A673 (cell line): Measurements from ENCODE around the gene STC2. TPM values are rescaled to one million over a fixed set of nuclear protein-coding genes. Genes with fewer than 3 reads are reported as not detected.

Experiments used
- BruUV-seq: library from RNA; stranded (reverse); fragments of 400-500 nt; replicated peaks from 2 replicates; lab custom pipeline; 2021; lab: Mats Ljungman, UMichigan
- CTCF ChIA-PET: fragments of 300-600 bp; sonication (Branson Sonifier 250); formaldehyde crosslinking; loops from one replicate; lab custom pipeline; 2022; ENCODE audit warnings: antibody characterized with exemption; lab: Charles Lee
- POLR2A ChIA-PET: fragments of 300-600 bp; sonication (Branson Sonifier 250); formaldehyde crosslinking; loops from one replicate; lab custom pipeline; 2022; ENCODE audit warnings: antibody characterized with exemption; ENCODE audit not compliant: low non-redundant PET; lab: Charles Lee
- DNase-seq: peaks from one replicate; pipeline ENCODE4 v3.0.0-alpha.2; 2015; ENCODE audit warnings: low spot score
- H3K27ac ChIP-seq: fragments of 200-600 bp; sonication (generic); 2 replicates; pipeline ENCODE4 v1.5.1; 2016; ENCODE audit warnings: mixed run types, low read depth, mild to moderate bottlenecking, mixed read lengths, antibody characterized with exemption, low read length; ENCODE audit not compliant: poor library complexity, severe bottlenecking
- H3K27me3 ChIP-seq: fragments of 200-600 bp; sonication (generic); replicated peaks from 2 replicates; pipeline ENCODE4 v1.6.1; 2017; ENCODE audit warnings: mixed run types, low read depth, mild to moderate bottlenecking, mixed read lengths, antibody characterized with exemption, low read length; ENCODE audit not compliant: insufficient read depth, poor library complexity
- H3K36me3 ChIP-seq: fragments of 200-600 bp; sonication (generic); 2 replicates; pipeline ENCODE4 v1.6.1; 2016; ENCODE audit warnings: mixed run types, mild to moderate bottlenecking, mixed read lengths, antibody characterized with exemption, low read length; ENCODE audit not compliant: insufficient read depth, poor library complexity, severe bottlenecking
- H3K4me1 ChIP-seq: fragments of 200-600 bp; sonication (generic); 2 replicates; pipeline ENCODE4 v1.6.1; 2017; ENCODE audit warnings: mixed run types, mild to moderate bottlenecking, mixed read lengths, antibody characterized with exemption, low read length; ENCODE audit not compliant: insufficient read depth, poor library complexity, severe bottlenecking
- H3K4me3 ChIP-seq: fragments of 200-600 bp; sonication (generic); 2 replicates; pipeline ENCODE4 v1.5.1; 2016; ENCODE audit warnings: low read depth, mixed run types, mild to moderate bottlenecking, mixed read lengths, low read length; ENCODE audit not compliant: poor library complexity, severe bottlenecking
- H3K9me3 ChIP-seq: fragments of 200-600 bp; sonication (generic); 2 replicates; pipeline ENCODE4 v1.6.1; 2016; ENCODE audit warnings: mixed run types, low read depth, mild to moderate bottlenecking, mixed read lengths, antibody characterized with exemption, low read length; ENCODE audit not compliant: poor library complexity, severe bottlenecking
- EZH2 ChIP-seq: fragments of 200-600 bp; sonication (generic); IDR thresholded peaks from 2 replicates; pipeline ENCODE4 v1.6.1; 2017; ENCODE audit warnings: borderline replicate concordance, low read depth, mild to moderate bottlenecking, mixed read lengths, antibody characterized with exemption, low read length; ENCODE audit not compliant: poor library complexity, severe bottlenecking
- intact Hi-C: fragments of 100-400 bp; cut with micrococcal nuclease; formaldehyde crosslinking; loops from one replicate; pipeline ENCODE4 v1.10.0; 2022; ENCODE audit not compliant: unreplicated experiment
- total RNA-seq: library from RNA; stranded (reverse); gene quantifications from 2 replicates; pipeline ENCODE4 v1.2.3, GENCODE V29; 2021
- TF ChIP-seq, protein P1 (sequence below): fragments of 300-800, 200-600 bp; sonication (generic); conservative IDR thresholded peaks from 2 replicates; pipeline ENCODE4 v1.5.1; 2017; ENCODE audit warnings: low read depth, mild to moderate bottlenecking, antibody characterized with exemption, low read length, moderate library complexity, mixed read lengths

STC2 gene
- total RNA-seq, 1 experiment from 2014 or later, result 19.2 TPM

DNA sequence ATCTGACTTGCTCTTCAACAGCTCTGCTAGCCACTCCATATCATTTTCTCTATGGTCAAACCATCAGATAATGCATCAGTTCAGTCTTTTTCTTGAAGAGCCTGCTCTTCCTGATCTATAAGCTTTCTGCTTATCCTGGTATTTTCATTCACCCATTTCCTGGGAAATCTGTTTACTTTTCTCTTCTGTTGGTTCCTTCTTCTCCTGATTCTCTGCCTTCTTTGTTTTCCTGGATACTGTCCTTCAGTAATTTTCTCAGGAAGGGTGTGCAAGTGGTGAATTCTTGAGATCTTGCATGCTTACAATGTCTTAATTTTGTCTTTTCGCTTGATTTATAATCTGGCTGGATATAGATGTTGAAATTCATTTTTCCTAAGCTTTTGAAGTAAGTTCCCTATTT lies 53.4 kb downstream of the STC2 start:
- Histone ChIP-seq H3K4me1 (no peaks in the 10 kb centered on the region), H3K36me3 (no peaks in the 10 kb centered on the region), H3K9me3 (peaks cover 4% of the 10 kb centered on the region), H3K4me3 (no peak overlapping the region), H3K27me3 (no peaks in the 10 kb centered on the region), H3K27ac (no peak overlapping the region)
- no peak for DNase-seq
- ChIA-PET CTCF (no interaction called here), POLR2A (no interaction called here)
- intact Hi-C loops, result no loop called here
- no TSS peak for BruUV-seq
- TF ChIP-seq, protein P1, sequence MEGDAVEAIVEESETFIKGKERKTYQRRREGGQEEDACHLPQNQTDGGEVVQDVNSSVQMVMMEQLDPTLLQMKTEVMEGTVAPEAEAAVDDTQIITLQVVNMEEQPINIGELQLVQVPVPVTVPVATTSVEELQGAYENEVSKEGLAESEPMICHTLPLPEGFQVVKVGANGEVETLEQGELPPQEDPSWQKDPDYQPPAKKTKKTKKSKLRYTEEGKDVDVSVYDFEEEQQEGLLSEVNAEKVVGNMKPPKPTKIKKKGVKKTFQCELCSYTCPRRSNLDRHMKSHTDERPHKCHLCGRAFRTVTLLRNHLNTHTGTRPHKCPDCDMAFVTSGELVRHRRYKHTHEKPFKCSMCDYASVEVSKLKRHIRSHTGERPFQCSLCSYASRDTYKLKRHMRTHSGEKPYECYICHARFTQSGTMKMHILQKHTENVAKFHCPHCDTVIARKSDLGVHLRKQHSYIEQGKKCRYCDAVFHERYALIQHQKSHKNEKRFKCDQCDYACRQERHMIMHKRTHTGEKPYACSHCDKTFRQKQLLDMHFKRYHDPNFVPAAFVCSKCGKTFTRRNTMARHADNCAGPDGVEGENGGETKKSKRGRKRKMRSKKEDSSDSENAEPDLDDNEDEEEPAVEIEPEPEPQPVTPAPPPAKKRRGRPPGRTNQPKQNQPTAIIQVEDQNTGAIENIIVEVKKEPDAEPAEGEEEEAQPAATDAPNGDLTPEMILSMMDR, result no peak
- TF ChIP-seq EZH2, result no peak

DNA sequence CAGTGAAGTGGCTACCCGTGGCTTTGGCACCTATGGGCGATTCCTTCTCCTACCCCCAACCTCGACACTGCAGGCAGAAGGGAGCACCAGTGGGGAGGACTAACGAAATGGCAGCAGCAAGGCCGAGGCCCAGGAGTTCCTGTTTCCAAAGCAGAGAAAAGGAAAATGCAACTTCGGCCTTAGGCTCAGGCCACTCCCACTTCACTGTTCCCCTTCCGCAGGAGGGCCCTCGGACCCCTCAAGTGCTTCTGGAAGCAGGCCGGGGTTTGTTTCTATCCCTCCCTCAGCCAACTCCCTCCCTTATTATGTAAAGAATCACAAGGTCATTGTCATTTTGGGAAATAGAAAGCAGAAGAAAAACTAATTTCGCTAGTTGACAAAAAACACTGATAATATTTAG lies 56.8 kb downstream of the STC2 start:
- no TSS peak for BruUV-seq
- ChIA-PET CTCF (no interaction called here), POLR2A (no interaction called here)
- Histone ChIP-seq H3K27ac (no peak overlapping the region), H3K4me3 (no peak overlapping the region), H3K36me3 (no peaks in the 10 kb centered on the region), H3K4me1 (no peaks in the 10 kb centered on the region), H3K9me3 (peaks cover 4% of the 10 kb centered on the region), H3K27me3 (no peaks in the 10 kb centered on the region)
- TF ChIP-seq EZH2, result no peak
- TF ChIP-seq, protein P1, result no peak
- intact Hi-C loops, result no loop called here
- no peak for DNase-seq

DNA sequence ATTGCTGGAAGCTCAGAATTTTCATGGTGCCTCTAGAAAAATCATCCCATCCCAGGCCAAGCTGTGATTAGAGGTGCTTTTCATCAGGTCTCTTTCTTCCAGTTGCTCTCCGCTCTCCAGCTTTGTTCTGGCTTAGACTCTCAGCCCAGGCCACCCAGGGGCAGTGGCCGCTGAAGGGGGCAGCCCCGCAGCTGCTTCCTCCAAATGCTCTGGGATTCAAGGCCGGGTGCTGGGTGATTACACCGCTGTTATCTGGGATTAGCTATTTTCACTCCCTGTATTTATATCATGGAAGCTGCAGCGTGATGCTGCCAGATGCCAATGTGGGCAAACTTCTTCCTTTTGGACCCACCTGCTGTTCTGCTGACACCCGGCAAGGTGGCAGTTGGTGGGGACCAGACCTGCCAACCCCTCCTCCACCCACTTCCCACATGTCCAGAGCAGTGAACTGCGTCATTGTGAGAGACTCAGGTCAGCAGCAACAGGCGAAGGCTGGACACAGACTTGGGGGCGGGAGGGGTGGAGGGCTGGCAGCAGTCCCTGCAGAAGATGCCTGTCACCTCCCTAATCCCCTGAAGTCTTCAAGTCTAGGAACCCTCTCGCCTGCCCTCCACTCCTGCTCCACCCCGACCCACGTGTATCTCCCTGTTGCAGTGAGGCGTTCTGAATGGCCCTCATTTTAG lies 59.3 kb downstream of the STC2 start:
- ChIA-PET POLR2A (no interaction called here), CTCF (no interaction called here)
- no peak overlapping the region for H3K27ac ChIP-seq
- BruUV-seq, result no TSS peak
- H3K27me3 ChIP-seq, result no peaks in the 10 kb centered on the region
- no peak overlapping the region for H3K4me3 ChIP-seq
- H3K4me1 ChIP-seq, result no peaks in the 10 kb centered on the region
- TF ChIP-seq, protein P1, result no peak
- TF ChIP-seq EZH2, result no peak
- no peaks in the 10 kb centered on the region for H3K36me3 ChIP-seq
- no peaks in the 10 kb centered on the region for H3K9me3 ChIP-seq
- no peak for DNase-seq
- intact Hi-C loops, result no loop called here
